Mesothelial cell of epicardium (in vitro differentiated cells): ENCODE measurements around the gene RNPS1. TPM values are rescaled to one million over a fixed set of nuclear protein-coding genes. Genes with fewer than 3 reads are reported as not detected.

Source experiments
- DNase-seq, 2 experiments: peaks; one replicate each; pipeline ENCODE4 v3.0.0; 2021; ENCODE audit warnings: low spot score in 2 of 2; ENCODE audit not compliant: unreplicated experiment in 2 of 2
- H3K27ac Mint-ChIP-seq: 2 replicates; pipeline ENCODE4 v1.8.0; 2021; ENCODE audit warnings: mixed read lengths
- H3K27me3 Mint-ChIP-seq: 2 replicates; pipeline ENCODE4 v1.8.0; 2021; ENCODE audit warnings: low read depth, mixed read lengths
- H3K36me3 Mint-ChIP-seq: 2 replicates; pipeline ENCODE4 v1.8.0; 2021; ENCODE audit warnings: mixed read lengths
- H3K4me1 Mint-ChIP-seq: 2 replicates; pipeline ENCODE4 v1.8.0; 2021; ENCODE audit warnings: mixed read lengths
- H3K4me3 Mint-ChIP-seq: 2 replicates; pipeline ENCODE4 v1.8.0; 2021; ENCODE audit warnings: mild to moderate bottlenecking, moderate library complexity, mixed read lengths
- H3K9me3 Mint-ChIP-seq: 2 replicates; pipeline ENCODE4 v1.8.0; 2021; ENCODE audit warnings: mixed read lengths
- total RNA-seq: library from RNA; stranded (reverse); gene quantifications from 3 replicates; pipeline ENCODE4 v1.2.1, GENCODE V29; 2021
- TF ChIP-seq, protein P1 (sequence below): fragments of 200-600 bp; sonication (generic); IDR thresholded peaks from one replicate; pipeline ENCODE4 v1.5.0; 2021; ENCODE audit warnings: antibody characterized with exemption; ENCODE audit not compliant: unreplicated experiment

RNPS1 gene
- total RNA-seq, 1 donor from 2014 or later = 229 TPM

DNA sequence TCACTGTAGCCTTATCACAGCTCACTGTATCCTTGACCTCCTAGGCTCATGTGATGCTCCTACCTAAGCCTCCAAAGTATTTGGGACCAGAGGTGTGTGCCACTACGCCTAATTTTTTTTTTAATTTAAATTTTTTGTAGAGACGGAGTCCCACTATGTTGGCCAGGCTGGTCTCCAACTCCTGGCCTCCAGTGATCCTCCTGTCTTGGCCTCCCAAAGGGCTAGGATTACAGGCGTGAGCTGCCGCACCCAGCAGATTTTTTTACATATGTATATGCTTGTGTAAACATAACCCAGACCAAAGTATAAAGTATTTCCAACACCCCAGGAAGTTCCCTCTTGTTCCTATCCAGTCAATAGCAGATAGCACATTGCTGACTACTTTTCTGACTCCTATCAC is 51.6 kb downstream of the RNPS1 start:
- Mint-ChIP-seq H3K27me3 (no peaks in the 10 kb centered on the region), H3K27ac (peak overlapping the region; percentile 53), H3K4me3 (peak overlapping the region; percentile 73), H3K4me1 (peaks cover 16% of the 10 kb centered on the region), H3K9me3 (no peaks in the 10 kb centered on the region), H3K36me3 (no peaks in the 10 kb centered on the region)
- TF ChIP-seq, protein P1, sequence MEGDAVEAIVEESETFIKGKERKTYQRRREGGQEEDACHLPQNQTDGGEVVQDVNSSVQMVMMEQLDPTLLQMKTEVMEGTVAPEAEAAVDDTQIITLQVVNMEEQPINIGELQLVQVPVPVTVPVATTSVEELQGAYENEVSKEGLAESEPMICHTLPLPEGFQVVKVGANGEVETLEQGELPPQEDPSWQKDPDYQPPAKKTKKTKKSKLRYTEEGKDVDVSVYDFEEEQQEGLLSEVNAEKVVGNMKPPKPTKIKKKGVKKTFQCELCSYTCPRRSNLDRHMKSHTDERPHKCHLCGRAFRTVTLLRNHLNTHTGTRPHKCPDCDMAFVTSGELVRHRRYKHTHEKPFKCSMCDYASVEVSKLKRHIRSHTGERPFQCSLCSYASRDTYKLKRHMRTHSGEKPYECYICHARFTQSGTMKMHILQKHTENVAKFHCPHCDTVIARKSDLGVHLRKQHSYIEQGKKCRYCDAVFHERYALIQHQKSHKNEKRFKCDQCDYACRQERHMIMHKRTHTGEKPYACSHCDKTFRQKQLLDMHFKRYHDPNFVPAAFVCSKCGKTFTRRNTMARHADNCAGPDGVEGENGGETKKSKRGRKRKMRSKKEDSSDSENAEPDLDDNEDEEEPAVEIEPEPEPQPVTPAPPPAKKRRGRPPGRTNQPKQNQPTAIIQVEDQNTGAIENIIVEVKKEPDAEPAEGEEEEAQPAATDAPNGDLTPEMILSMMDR = no peak
- no peak for DNase-seq

DNA sequence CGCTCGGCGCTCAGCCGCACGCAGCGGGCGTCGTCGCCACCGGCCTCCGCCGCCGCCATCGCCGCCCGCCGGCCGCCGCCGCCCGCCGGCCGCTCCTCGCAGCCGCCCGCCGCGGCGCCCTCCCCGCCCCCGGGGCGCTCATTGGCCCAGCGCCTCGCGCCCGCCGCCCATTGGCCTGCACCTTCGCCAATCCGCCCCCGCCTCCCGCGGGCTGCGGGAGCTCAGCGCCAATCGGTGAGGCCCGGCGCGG is 53.3 kb downstream of the RNPS1 start, which contains the start of gene PGP:
PGP (minus strand) TSS at position 122 of the 250 bp plus-strand sequence; CDS start at position 59, 63 bp downstream.
- TF ChIP-seq, protein P1 = no peak
- Mint-ChIP-seq H3K9me3 (no peaks in the 10 kb centered on the region), H3K27ac (peak within 1 kb of the TSS; percentile 95), H3K4me3 (peak within 1 kb of the TSS; percentile 73), H3K27me3 (no peaks in the 10 kb centered on the region), H3K36me3 (no peaks in the 10 kb centered on the region), H3K4me1 (peaks cover 16% of the 10 kb centered on the region)
- no peak for DNase-seq

DNA sequence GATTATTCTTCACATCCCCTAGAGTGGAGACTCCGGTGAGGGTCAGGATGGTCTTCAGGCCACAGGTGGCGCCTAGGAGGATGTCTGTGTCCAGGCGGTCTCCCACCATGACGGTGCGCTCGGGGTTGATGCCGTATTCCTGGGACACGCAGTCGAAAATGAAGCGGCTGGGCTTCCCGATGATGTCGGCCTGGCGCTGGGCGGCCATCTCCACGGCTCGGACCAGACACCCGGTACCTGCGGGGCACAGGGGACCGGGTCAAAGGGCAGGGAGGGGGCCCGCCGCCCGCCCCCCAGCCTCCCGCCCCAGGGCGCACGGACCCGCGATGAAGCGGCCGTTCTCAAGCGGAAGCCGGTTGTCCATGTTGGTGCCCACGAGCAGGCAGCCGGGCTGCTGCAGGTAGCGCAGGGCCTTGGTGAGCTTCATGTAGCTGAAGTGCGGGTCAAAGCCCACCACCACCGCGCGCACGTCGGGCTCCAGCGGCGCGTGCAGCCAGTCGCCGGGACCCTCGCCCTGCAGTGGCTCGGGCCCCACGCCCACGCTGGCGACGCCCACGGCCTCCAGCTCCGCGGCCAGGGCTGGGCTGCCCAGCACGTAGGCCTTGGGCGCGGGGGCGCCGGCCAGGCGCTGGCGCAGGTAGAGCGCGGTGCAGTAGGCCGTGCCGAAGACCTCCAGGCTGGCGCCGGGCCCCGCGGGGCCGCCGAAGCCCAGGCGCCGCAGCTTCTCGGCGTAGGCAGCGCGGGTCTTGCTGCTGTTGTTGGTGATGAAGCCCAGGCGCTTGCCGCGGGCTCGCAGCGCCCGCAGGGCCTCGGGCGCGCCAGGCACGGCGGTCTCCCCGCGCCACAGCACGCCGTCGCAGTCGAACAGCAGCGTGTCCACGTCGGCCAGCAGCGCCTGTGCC is 53.9 kb downstream of the RNPS1 start:
- H3K9me3 Mint-ChIP-seq = no peaks in the 10 kb centered on the region
- TF ChIP-seq, protein P1 = no peak
- peak overlapping the region; percentile 9 for H3K27ac Mint-ChIP-seq
- peaks cover 16% of the 10 kb centered on the region for H3K4me1 Mint-ChIP-seq
- H3K27me3 Mint-ChIP-seq = no peaks in the 10 kb centered on the region
- H3K36me3 Mint-ChIP-seq = no peaks in the 10 kb centered on the region
- H3K4me3 Mint-ChIP-seq = peak overlapping the region; percentile 67
- no peak for DNase-seq

DNA sequence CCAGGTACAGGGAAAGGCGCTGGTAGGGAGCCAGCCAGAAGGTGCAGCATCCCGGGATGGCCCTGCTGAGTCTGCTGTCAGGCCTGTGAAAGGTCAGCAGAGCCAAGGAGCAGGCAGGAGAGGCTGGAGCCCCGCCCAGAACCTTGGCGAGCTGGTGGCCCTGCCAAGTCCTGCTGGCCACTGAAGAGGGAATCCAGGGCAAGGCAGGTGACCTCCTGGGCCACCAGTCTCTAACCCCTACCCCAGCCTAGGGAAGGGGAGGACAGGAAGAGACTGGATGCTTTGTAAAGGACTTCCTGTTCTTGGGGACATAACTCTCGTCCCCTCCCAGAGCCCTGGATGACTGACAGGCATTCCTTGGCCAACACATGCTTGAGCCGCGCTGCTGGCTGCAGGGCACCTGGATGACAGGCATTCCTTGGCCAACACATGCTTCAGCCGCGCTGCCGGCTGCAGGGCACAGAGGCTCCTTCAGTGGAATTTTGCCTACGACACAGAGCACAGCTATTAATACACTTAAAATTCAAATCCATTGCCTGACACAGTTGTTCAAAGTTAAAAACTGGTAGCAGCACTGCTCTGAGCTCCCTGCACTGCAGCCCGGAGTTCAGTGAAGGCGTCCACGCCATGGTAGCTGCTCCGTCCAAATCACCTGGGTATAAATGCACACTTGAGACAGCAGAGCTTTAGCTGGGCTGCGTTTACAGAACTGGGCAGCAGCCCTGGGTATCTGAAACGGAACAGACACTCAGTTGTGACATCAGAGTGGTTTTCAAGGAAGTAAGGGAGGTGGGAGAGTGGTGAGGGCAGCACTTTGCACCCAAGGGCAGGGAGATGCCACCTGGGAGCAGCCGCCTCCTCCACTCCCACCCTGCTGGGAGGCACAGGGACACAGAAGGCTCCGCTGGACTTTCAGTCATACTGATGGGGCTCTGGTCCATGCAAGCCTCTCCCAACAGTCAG is 55.3 kb downstream of the RNPS1 start:
- no peaks in the 10 kb centered on the region for H3K27me3 Mint-ChIP-seq
- peak overlapping the region; percentile 67 for H3K4me3 Mint-ChIP-seq
- TF ChIP-seq, protein P1 = no peak
- H3K9me3 Mint-ChIP-seq = no peaks in the 10 kb centered on the region
- no peak overlapping the region for H3K27ac Mint-ChIP-seq
- no peak for DNase-seq
- peaks cover 16% of the 10 kb centered on the region for H3K4me1 Mint-ChIP-seq
- peaks cover 2% of the 10 kb centered on the region for H3K36me3 Mint-ChIP-seq

DNA sequence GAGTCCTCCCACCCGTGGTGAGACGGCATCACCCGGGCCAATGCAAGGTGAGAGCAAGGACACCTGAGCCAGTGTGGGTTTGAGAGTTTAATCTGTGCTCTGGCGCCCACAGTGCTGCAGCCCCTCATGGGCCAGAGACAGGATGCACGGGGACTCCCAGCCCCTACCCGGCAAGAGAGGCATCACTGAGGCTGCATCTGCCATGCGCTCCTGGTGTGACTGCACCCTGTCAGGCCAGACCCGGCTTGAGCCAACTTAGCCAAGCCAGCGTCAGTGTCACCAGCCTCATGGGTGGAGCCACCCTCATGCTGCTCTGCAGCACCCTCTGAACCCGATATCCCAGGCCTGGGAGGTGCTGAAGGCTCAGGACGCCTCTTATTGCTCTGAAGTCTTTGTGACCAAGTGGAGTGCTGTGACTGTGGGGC is 56.0 kb downstream of the RNPS1 start:
- TF ChIP-seq, protein P1 = no peak
- H3K27ac Mint-ChIP-seq = no peak overlapping the region
- H3K9me3 Mint-ChIP-seq = no peaks in the 10 kb centered on the region
- H3K27me3 Mint-ChIP-seq = no peaks in the 10 kb centered on the region
- DNase-seq = no peak
- peaks cover 6% of the 10 kb centered on the region for H3K36me3 Mint-ChIP-seq
- peaks cover 16% of the 10 kb centered on the region for H3K4me1 Mint-ChIP-seq
- peak overlapping the region; percentile 28 for H3K4me3 Mint-ChIP-seq
